Measurements from ENCODE around the gene CERS1.
"Not testable (repeated sequence)": the region's sequence is repeated elsewhere in the genome, so short reads cannot be mapped to it uniquely, and the experiment has no call there.

CERS1 gene

DNA sequence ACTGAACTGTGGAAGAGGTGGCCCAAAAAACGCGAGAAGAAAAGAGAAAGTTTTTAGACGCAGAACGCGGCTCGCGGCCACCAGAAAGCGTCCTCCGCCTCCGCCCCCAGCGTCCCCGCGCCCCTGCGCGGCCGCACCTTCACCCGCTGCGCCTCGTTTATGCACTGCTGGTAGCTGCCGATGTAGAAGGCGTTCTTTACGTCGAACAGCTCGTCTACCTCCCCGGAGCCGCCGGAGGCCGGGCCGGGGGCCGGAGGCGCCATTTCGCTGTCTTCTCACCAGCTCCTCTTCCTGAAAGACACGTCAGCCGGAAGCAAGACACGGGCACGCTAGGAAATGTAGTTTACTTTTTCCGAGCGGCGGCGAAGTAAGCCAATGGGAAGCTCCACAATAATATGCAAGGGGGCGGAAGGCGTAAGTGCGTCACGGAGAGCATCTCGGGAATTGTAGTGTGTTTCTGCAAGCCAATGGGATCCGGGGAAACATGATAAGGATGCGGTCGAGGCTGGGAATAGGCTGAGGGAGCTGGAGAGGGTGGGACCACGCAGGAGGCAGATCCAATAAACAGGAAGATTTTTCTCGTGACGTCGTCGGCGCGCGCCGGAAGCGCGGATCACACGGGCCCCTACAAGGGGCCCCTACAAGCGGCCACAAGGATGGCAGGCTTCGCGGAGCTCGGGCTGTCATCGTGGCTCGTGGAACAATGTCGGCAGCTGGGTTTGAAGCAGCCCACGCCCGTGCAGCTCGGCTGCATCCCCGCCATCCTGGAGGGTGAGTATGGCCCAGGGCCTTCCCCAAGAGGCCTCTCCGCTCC, 23.3 kb upstream of the CERS1 start, which contains the start of the genes COPE and DDX49:
COPE (minus strand) TSS at position 302 of the 814 bp plus-strand sequence; CDS start at position 263, 39 bp downstream.
DDX49 (plus strand) TSS at position 630 of the 814 bp plus-strand sequence; CDS start at position 657, 27 bp downstream.
- DNase-seq, result peak; percentile 99

- not testable (repeated sequence) for DNase-seq
These were observed 21.6 kb upstream of the CERS1 start for GRCh38 chr19:18917593-18917992.

GRCh38 chr19:18915639-18916038, 19.7 kb upstream of the CERS1 start:
- DNase-seq, result peak; percentile 74

GRCh38 chr19:18913466-18913865, 17.5 kb upstream of the CERS1 start:
- DNase-seq, result no peak

DNA sequence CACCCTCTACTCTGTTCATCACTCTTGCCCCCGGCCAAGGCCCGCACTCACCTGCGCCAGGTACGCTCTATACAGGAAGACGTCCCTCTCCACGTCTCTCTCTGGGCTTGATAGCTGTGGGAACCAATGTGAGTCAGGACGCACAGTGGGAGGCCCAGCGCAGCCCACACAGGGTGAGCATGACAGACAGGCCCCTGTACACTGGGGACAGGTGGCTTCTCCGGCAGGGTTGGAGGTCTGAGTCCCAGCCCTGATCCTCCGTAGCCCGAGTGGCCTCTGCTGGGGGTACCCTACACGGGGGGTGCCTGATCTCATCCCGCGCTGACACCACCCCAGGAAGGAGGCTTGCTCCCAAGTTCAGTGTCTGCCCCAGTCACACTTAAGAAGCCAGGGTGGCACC, 17.0 kb upstream of the CERS1 start:
- DNase-seq, result no peak

GRCh38 chr19:18910801-18911436, 15.0 kb upstream of the CERS1 start:
- DNase-seq, result no peak

- no peak for DNase-seq
These were observed 14.1 kb upstream of the CERS1 start for GRCh38 chr19:18910010-18910409.

- DNase-seq, result no peak
These were observed 13.1 kb upstream of the CERS1 start for GRCh38 chr19:18908917-18909619.

DNA sequence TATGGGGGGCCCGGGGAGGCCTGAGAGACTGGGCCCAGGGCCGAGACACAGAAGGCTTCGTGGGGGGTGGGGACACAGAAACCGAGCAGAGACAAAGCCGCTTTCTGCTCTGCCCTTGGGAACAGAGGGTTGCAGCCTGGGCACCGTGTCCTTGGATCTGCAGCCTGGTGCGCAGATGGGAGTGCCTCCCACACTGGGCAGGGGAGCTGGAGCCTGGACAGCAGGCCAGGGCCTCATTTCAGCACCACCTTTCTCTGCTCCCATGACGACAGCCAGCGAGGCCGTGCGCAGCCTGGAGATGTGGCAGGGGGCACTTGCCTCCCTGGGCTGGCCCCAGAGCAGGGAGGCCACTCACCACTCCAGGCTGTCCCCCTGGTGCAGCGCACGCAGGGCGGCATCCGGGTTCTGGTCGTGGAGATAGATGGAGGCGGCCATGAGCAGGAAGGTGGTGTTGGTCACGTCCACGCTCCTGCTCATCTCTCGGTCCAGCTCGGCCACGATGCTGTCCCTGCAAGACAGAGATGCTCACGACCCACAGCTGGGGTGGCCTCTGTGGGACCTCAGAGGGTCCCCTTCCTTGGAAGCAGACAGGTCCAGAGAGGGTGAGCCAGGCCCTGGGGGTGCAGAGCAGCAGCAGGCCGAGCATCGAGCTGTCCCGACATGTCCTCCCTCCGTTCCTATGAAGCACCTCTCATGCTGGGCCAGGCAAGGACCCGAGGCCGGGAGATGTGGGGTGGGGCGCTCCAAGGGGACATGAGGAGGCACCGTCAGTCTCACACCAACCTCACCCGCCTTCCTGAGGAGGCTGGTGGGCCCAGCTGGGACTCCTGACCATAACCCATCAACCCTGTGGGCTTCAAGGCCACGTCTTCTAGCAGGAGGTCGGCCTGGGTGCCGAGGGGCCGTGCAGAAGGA, 10.9 kb upstream of the CERS1 start:
- no peak for DNase-seq

DNA sequence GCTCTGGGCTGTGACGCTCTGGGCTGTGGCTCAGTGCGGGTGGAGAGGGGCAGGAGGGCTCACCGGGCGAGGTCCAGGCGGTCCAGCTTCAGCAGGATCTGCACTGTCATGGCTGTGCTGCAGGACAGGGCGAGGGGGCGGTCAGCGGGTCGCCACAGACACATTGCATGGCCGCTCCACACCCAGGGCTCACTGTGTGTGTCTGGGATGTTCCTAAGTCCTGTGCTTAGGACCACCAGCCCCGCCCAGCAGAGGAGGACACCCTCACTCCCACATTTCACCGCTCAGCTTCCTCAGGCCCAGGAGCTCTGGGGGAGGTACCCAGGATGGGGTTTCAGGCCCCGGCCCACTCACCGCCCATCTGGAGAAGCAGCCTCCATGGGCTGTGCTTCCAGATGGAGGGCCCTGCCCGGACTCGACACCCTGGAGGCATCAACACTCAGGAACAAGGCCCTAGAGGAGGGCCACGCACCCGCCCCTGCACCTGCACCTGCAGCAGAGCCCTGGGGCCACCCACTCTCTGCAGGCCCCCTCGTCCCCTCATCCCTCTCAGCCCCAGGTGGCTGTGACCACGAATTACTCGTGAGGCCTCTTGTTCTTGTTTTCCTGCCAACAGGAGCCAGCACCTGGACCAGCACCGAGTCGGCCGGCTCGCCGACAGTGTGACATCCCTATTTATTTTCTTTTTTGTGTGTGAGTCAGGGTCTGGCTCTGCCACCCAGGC, 9.7 kb upstream of the CERS1 start:
- no peak for DNase-seq

DNA sequence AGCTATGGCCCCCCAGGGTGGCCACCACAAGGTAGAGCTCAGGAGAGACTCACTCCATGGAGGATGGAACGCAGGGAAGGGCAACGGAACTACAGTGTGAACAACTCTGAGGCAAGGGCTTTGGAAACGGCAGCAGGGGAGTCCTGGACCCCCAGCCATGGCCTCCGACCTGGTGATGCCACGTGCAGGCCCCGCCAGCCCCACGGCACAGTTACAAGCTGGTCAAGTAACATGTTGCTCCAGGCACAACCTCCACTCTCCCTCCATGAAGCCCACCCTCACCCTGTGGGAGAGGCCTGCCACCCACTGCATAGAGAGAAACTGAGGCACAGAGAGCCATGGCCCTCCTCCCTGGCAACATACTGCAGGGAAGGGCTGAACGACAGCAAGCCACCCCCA, 9.1 kb upstream of the CERS1 start:
- DNase-seq, result no peak

DNA sequence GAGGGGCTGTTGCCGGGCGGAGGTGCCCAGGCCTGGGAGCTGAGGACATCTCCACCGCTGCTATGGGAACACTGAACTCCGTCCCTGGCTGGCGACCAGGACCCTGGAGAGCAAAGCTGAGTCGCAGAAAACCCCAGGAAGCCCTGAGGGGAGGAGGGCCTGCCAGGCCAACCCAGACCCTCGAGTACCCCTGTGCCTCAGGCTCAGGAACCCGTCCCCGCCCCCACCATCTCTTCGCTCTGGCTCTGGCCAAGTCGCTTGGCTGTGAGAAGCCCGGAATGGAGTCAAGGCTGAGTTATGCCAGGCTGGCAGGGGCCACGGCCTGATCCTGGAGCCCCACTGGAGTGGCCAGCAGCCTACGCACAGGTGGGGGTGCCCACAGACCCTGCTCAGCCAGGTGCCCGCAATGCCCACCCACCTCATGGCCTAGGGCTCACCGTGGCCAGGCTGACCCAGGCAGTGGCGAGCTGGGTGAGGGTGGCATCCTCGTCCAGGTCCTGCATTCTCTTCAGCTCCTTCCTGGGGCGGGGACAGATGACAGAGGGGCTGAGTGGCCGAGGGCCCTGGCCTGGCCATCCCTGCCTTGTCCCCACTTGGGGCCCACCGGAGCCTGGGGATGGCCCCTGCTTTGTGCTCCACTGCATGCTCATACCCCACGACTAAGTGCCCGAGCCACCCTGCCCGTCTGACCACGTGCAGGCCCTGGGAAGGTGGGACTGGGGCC, 8.5 kb upstream of the CERS1 start:
- no peak for DNase-seq

DNA sequence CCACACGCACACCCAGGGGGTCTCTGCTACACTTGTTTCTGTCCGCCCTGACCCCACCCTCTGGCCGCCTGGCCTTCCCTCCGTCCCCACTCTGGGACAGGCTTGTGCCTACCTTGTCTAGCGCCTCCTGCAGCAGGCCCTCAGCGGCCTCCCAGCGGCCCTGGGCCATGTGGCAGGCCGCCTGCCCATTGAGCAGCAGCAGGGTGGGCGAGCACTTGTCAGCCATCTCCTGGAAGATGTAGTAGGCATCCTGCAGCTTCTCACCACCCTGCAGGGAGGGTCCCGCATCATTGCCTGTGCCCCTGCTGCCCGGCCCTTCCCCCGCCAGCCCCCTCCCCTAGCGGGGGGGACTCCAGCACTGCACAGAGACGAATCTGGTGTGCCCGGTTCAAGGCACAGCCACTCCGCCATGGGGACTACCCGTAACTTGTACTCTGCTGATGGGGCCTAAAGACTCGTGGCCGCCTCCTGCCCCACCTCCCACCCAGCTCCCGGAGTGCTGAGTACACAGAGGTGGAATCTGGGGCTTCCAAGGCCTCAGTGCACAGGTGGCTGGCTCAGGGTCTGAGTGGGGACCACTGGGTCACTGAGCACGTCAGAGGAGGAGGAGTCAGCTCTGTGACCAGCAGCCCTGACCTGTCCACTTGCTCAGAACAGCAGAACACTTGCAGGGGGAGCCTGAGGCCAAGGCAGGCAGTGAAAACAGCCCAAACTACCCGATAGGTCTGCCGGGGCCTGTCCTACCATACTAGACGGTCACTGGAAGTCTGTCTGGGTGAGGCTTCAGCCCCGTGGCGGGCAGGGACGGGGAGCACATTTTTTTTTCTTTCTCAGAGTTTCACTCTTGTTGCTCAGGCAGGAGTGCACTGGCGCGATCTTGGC, 7.4 kb upstream of the CERS1 start:
- no peak for DNase-seq

- DNase-seq, result not testable (repeated sequence)
These were observed 6.6 kb upstream of the CERS1 start for GRCh38 chr19:18902519-18902918.

DNA sequence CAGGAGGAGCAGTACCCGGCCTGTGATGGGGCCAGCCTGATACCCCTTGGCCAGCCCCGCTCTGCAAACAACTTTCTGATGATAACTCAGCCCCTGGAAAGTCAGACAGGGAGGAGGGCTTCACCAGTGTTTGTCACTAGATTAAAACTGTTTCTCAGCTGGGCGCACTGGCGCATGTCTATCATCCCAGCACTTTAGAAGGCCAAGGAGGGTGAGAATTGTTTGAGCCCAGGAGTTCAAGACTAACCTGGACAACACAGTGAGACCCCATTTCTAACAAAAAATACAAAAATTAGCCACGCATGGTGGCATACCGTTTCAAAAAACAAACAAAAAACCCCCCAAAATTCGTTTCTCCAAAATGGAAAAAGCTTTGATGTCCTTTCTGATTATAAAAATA, 5.5 kb upstream of the CERS1 start:
- no peak for DNase-seq

- DNase-seq, result no peak
These were observed 4.9 kb upstream of the CERS1 start for GRCh38 chr19:18900700-18901481.

- DNase-seq, result no peak
These were observed 3.9 kb upstream of the CERS1 start for GRCh38 chr19:18899624-18900560.

Data from activated effector memory CD4-positive, alpha-beta T cell treated with anti-CD3 and anti-CD28 coated beads, Interleukin-2, amount 50 U/mL, for 16 hours (primary cell).